OCI-LY7 (cell line): ENCODE results near the gene ZNF138. TPM values are rescaled to one million over a fixed set of nuclear protein-coding genes. Genes with fewer than 3 reads are reported as not detected.

Experiments used
- BruUV-seq: library from RNA; stranded (reverse); fragments of 400-500 nt; replicated peaks from 2 replicates; lab custom pipeline; 2021; lab: Mats Ljungman, UMichigan
- CTCF ChIA-PET: fragments of 300-600 bp; sonication (Branson Sonifier 250); formaldehyde crosslinking; loops from one replicate; lab custom pipeline; 2022; ENCODE audit warnings: antibody characterized with exemption; ENCODE audit not compliant: unreplicated experiment; lab: Charles Lee
- POLR2A ChIA-PET: fragments of 300-600 bp; sonication (Branson Sonifier 250); formaldehyde crosslinking; loops from one replicate; lab custom pipeline; 2022; ENCODE audit warnings: antibody characterized with exemption; lab: Charles Lee
- DNase-seq: peaks from one replicate; pipeline ENCODE4 v3.0.0-alpha.2; 2015; ENCODE audit warnings: low spot score
- H2AFZ ChIP-seq: fragments of 200-600 bp; sonication (generic), shearing (Covaris generic); 2 replicates; pipeline ENCODE4 v1.6.1; 2014; ENCODE audit warnings: mild to moderate bottlenecking, antibody characterized with exemption, low read length, moderate library complexity
- H3K27ac ChIP-seq: fragments of 200-600 bp; sonication (generic); 2 replicates; pipeline ENCODE4 v1.5.1; 2014; ENCODE audit warnings: mixed run types, low read depth, mild to moderate bottlenecking, moderate library complexity, low read length, inconsistent platforms; ENCODE audit not compliant: poor library complexity, severe bottlenecking
- H3K36me3 ChIP-seq: fragments of 200-600 bp; sonication (generic); 2 replicates; pipeline ENCODE4 v1.6.1; 2014; ENCODE audit warnings: mild to moderate bottlenecking, antibody characterized with exemption, low read length, moderate library complexity, mixed read lengths; ENCODE audit not compliant: insufficient read depth
- H3K4me1 ChIP-seq: fragments of 200-600 bp; sonication (generic); 2 replicates; pipeline ENCODE4 v1.5.1; 2014; ENCODE audit warnings: mild to moderate bottlenecking, low read length; ENCODE audit not compliant: insufficient read depth, poor library complexity, severe bottlenecking
- H3K4me2 ChIP-seq: fragments of 200-600 bp; sonication (generic); 2 replicates; pipeline ENCODE4 v1.6.1; 2014; ENCODE audit warnings: mild to moderate bottlenecking, low read length
- H3K4me3 ChIP-seq: fragments of 200-600 bp; sonication (generic); 2 replicates; pipeline ENCODE4 v1.5.1; 2014; ENCODE audit warnings: mild to moderate bottlenecking, low read depth, low read length; ENCODE audit not compliant: poor library complexity, severe bottlenecking
- H3K79me2 ChIP-seq: fragments of 200-600 bp; sonication (generic); 2 replicates; pipeline ENCODE4 v1.6.1; 2016; ENCODE audit warnings: low read depth, mild to moderate bottlenecking, low read length, moderate library complexity, mixed read lengths; ENCODE audit not compliant: insufficient read depth
- H3K9me2 ChIP-seq: fragments of 200-600 bp; sonication (generic); 2 replicates; pipeline ENCODE4 v1.6.1; 2016; ENCODE audit warnings: mild to moderate bottlenecking, low read length, mixed read lengths; ENCODE audit not compliant: insufficient read depth
- H3K9me3 ChIP-seq: fragments of 200-600 bp; sonication (generic); 2 replicates; pipeline ENCODE4 v1.6.1; 2014; ENCODE audit warnings: mild to moderate bottlenecking, mixed run types, low read length, mixed read lengths
- H4K20me1 ChIP-seq: fragments of 200-600 bp; sonication (generic); 2 replicates; pipeline ENCODE4 v1.6.1; 2014; ENCODE audit warnings: mild to moderate bottlenecking, antibody characterized with exemption, low read length, moderate library complexity, mixed read lengths; ENCODE audit not compliant: insufficient read depth
- EZH2phosphoT487 ChIP-seq: fragments of 200-600 bp; sonication (generic); IDR thresholded peaks from 2 replicates; pipeline ENCODE4 v1.6.1; 2018; ENCODE audit warnings: low read depth, borderline replicate concordance, mild to moderate bottlenecking, mixed run types, antibody characterized with exemption, low read length, moderate library complexity, mixed read lengths
- intact Hi-C: fragments of 100-400 bp; cut with micrococcal nuclease; formaldehyde crosslinking; loops from one replicate; pipeline ENCODE4 v1.10.0; 2022; ENCODE audit not compliant: unreplicated experiment
- total RNA-seq, 2 experiments: library from RNA; depleted of rRNA in 1 of 2; stranded (reverse); fragments of >200 nt in 1 of 2; shearing (Covaris generic) in 1 of 2; gene quantifications; 2 replicates each; pipeline ENCODE4 v1.2.3, GENCODE V29; 2014 to 2022
- TF ChIP-seq, protein P1 (sequence below): fragments of 200-600 bp; sonication (generic); conservative IDR thresholded peaks from 2 replicates; pipeline ENCODE4 v1.5.1; 2014; ENCODE audit warnings: mild to moderate bottlenecking, antibody characterized with exemption, low read length, moderate library complexity, mixed read lengths

ZNF138 gene
- total RNA-seq, 2 experiments from 2014 or later, result 23.5 to 25.6 TPM

DNA sequence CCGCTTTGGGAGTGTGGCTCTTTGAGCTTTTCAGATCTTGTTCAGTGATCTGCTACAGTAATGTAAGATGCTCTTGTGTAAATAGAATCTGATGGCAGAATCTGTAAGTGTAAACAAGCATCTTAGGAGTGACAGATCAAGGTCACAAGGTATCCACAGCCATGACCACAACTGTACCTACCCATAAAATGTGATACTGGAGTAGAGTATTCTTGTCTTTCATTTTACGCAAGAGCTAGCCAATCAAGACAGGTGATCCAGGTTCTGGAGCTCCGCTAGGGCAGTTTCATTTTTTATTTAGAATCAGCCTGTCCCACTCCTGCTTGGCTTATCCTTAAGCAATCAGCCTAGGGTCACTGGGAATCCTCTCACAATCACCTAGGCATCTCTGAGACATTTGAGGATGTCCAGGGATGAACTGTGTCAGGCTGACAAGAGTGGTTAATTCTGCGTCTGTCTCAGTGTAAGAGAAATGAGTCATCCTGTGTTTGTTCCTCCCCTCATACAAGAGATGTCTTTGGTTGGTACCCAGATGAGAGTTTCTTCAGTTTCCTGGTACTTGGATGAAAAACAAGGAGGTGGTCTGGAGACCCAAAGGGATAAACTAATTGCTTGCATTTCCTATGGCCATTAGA, 13.6 kb downstream of the ZNF138 start:
- peaks cover 6% of the 10 kb centered on the region; the same call in 1 of the 2 replicates for H3K9me3 ChIP-seq
- CTCF ChIA-PET, result no interaction called here
- H3K36me3 ChIP-seq, result peaks cover 77% of the 10 kb centered on the region
- no peak for TF ChIP-seq EZH2phosphoT487
- TF ChIP-seq, protein P1, sequence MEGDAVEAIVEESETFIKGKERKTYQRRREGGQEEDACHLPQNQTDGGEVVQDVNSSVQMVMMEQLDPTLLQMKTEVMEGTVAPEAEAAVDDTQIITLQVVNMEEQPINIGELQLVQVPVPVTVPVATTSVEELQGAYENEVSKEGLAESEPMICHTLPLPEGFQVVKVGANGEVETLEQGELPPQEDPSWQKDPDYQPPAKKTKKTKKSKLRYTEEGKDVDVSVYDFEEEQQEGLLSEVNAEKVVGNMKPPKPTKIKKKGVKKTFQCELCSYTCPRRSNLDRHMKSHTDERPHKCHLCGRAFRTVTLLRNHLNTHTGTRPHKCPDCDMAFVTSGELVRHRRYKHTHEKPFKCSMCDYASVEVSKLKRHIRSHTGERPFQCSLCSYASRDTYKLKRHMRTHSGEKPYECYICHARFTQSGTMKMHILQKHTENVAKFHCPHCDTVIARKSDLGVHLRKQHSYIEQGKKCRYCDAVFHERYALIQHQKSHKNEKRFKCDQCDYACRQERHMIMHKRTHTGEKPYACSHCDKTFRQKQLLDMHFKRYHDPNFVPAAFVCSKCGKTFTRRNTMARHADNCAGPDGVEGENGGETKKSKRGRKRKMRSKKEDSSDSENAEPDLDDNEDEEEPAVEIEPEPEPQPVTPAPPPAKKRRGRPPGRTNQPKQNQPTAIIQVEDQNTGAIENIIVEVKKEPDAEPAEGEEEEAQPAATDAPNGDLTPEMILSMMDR, result no peak
- no peaks in the 10 kb centered on the region for H3K4me1 ChIP-seq
- POLR2A ChIA-PET, result interaction anchor here (0.6 kb wide), 1 partner anchor 109 kb away, joined by 3 read pairs; no protein-coding TSS in a partner anchor
- H4K20me1 ChIP-seq, result no peaks in the 10 kb centered on the region
- no peaks in the 10 kb centered on the region for H3K9me2 ChIP-seq
- peaks cover 18% of the 10 kb centered on the region for H3K79me2 ChIP-seq
- DNase-seq, result no peak
- no peak overlapping the region for H2AFZ ChIP-seq
- BruUV-seq, result no TSS peak
- no peak overlapping the region for H3K4me2 ChIP-seq
- no peak overlapping the region for H3K4me3 ChIP-seq
- intact Hi-C loops, result no loop called here
- no peak overlapping the region for H3K27ac ChIP-seq

GRCh38 chr7:64811767-64812166, 17.5 kb downstream of the ZNF138 start:
- no peak overlapping the region for H2AFZ ChIP-seq
- intact Hi-C loops, result no loop called here
- H3K36me3 ChIP-seq, result peaks cover 72% of the 10 kb centered on the region
- ChIA-PET POLR2A (interaction anchor here (0.9 kb wide), 1 partner anchor 9 kb away, joined by 3 read pairs; no protein-coding TSS in a partner anchor), CTCF (no interaction called here)
- H3K4me1 ChIP-seq, result peaks cover 5% of the 10 kb centered on the region
- H3K27ac ChIP-seq, result no peak overlapping the region
- H4K20me1 ChIP-seq, result no peaks in the 10 kb centered on the region
- no peak overlapping the region for H3K4me2 ChIP-seq
- TF ChIP-seq EZH2phosphoT487, result no peak
- TF ChIP-seq, protein P1, result no peak
- H3K4me3 ChIP-seq, result no peak overlapping the region
- DNase-seq, result no peak
- 0 out of 2 replicates have a peak, but pooled peaks cover under 1% of the 10 kb centered on the region for H3K9me3 ChIP-seq
- no TSS peak for BruUV-seq
- no peaks in the 10 kb centered on the region for H3K9me2 ChIP-seq
- H3K79me2 ChIP-seq, result peaks cover 8% of the 10 kb centered on the region; the same call in 1 of the 2 replicates

GRCh38 chr7:64830926-64831325, 36.7 kb downstream of the ZNF138 start:
- intact Hi-C loops, result loop anchor here (10.0 kb wide), 1 partner anchor 64 kb away; no protein-coding TSS in a partner anchor
- Histone ChIP-seq H3K4me3 (no peak overlapping the region), H3K36me3 (peaks cover 52% of the 10 kb centered on the region), H2AFZ (no peak overlapping the region), H3K9me2 (no peaks in the 10 kb centered on the region), H3K4me2 (no peak overlapping the region), H3K27ac (no peak overlapping the region), H4K20me1 (no peaks in the 10 kb centered on the region), H3K4me1 (no peaks in the 10 kb centered on the region), H3K79me2 (no peaks in the 10 kb centered on the region), H3K9me3 (peaks cover 14% of the 10 kb centered on the region; the same call in 1 of the 2 replicates)
- no TSS peak for BruUV-seq
- TF ChIP-seq EZH2phosphoT487, result no peak
- TF ChIP-seq, protein P1, result no peak
- POLR2A ChIA-PET, result no interaction called here
- DNase-seq, result no peak
- CTCF ChIA-PET, result no interaction called here
